ENCODE results near the gene CSMD2. TPM values are rescaled to one million over a fixed set of nuclear protein-coding genes. Genes with fewer than 3 reads are reported as not detected.

The CSMD2 gene
- total and polyA plus RNA-seq, 4 experiments from 2014 or later: not detected

GRCh38 chr1:33561576-33561975 is 603.5 kb downstream of the CSMD2 start:
- Mint-ChIP-seq H3K4me3 (no peak overlapping the region), H3K9me3 (peaks cover 0 to 5% (median under 1%) of the 10 kb centered on the region in 8 donors), H3K4me1 (no peaks in the 10 kb centered on the region), H3K36me3 (no peaks in the 10 kb centered on the region), H3K27ac (peak overlapping the region in 1 of 7 donors; percentile 12), H3K27me3 (peaks cover 8 to 14% of the 10 kb centered on the region in 2 donors)
- ChIA-PET CTCF (ENCODE audit: partially characterized antibody) (no interaction called here), POLR2A (ENCODE audit: partially characterized antibody) (no interaction called here)
- intact Hi-C loops (cut with micrococcal nuclease): no loop called here
- DNase-seq: no peak
- Histone ChIP-seq H3K4me1 (ENCODE audit: insufficient read depth, low read length) (no peaks in the 10 kb centered on the region), H3K4me3 (ENCODE audit: low read length in 2 of 2) (no peak overlapping the region), H3K9me3 (ENCODE audit: control insufficient read depth in 1 of 2, low read length in 2 of 2) (no peaks in the 10 kb centered on the region), H3K27ac (ENCODE audit: low read depth, low read length) (no peak overlapping the region), H3K27me3 (ENCODE audit: insufficient read depth, low read length) (no peaks in the 10 kb centered on the region), H3K36me3 (ENCODE audit: insufficient read depth, low read length) (no peaks in the 10 kb centered on the region)

- no peak for DNase-seq
- no peak overlapping the region for H3K4me3 Mint-ChIP-seq
- peak overlapping the region in 1 of 7 donors; percentile 79 for H3K27ac Mint-ChIP-seq
- H3K9me3 Mint-ChIP-seq: peaks cover 0 to 5% (median 0%) of the 10 kb centered on the region in 8 donors
- no peaks in the 10 kb centered on the region for H3K4me1 Mint-ChIP-seq
- H3K27me3 Mint-ChIP-seq: peaks cover 8 to 14% of the 10 kb centered on the region in 2 donors
- H3K27ac ChIP-seq (ENCODE audit: low read depth, low read length): no peak overlapping the region
- CTCF ChIA-PET (ENCODE audit: partially characterized antibody): no interaction called here
- H3K4me1 ChIP-seq (ENCODE audit: insufficient read depth, low read length): no peaks in the 10 kb centered on the region
- H3K36me3 Mint-ChIP-seq: no peaks in the 10 kb centered on the region
- H3K4me3 ChIP-seq (ENCODE audit: low read length in 2 of 2): no peak overlapping the region
- intact Hi-C loops (cut with micrococcal nuclease): no loop called here
- no peaks in the 10 kb centered on the region for H3K27me3 ChIP-seq (ENCODE audit: insufficient read depth, low read length)
- no peaks in the 10 kb centered on the region for H3K9me3 ChIP-seq (ENCODE audit: control insufficient read depth in 1 of 2, low read length in 2 of 2)
- H3K36me3 ChIP-seq (ENCODE audit: insufficient read depth, low read length): no peaks in the 10 kb centered on the region
- POLR2A ChIA-PET (ENCODE audit: partially characterized antibody): no interaction called here
Observed at GRCh38 chr1:33560680-33561079, 604.4 kb downstream of the CSMD2 start.

- Histone ChIP-seq H3K36me3 (ENCODE audit: insufficient read depth, low read length) (no peaks in the 10 kb centered on the region), H3K4me3 (ENCODE audit: low read length in 2 of 2) (no peak overlapping the region), H3K4me1 (ENCODE audit: insufficient read depth, low read length) (no peaks in the 10 kb centered on the region), H3K9me3 (ENCODE audit: control insufficient read depth in 1 of 2, low read length in 2 of 2) (no peaks in the 10 kb centered on the region), H3K27me3 (ENCODE audit: insufficient read depth, low read length) (no peaks in the 10 kb centered on the region), H3K27ac (ENCODE audit: low read depth, low read length) (no peak overlapping the region)
- Mint-ChIP-seq H3K4me1 (no peaks in the 10 kb centered on the region), H3K4me3 (no peak overlapping the region), H3K27ac (no peak overlapping the region), H3K9me3 (peaks cover 0 to 26% (median 10%) of the 10 kb centered on the region in 8 donors), H3K36me3 (no peaks in the 10 kb centered on the region), H3K27me3 (peaks cover 13 to 22% of the 10 kb centered on the region in 2 donors)
- intact Hi-C loops (cut with micrococcal nuclease): no loop called here
- ChIA-PET CTCF (ENCODE audit: partially characterized antibody) (no interaction called here), POLR2A (ENCODE audit: partially characterized antibody) (no interaction called here)
- DNase-seq: no peak
Observed at GRCh38 chr1:33548721-33549120, 616.3 kb downstream of the CSMD2 start.

GRCh38 chr1:33548319-33548718 is 616.7 kb downstream of the CSMD2 start:
- Histone ChIP-seq H3K4me1 (ENCODE audit: insufficient read depth, low read length) (no peaks in the 10 kb centered on the region), H3K4me3 (ENCODE audit: low read length in 2 of 2) (no peak overlapping the region), H3K27me3 (ENCODE audit: insufficient read depth, low read length) (no peaks in the 10 kb centered on the region), H3K27ac (ENCODE audit: low read depth, low read length) (no peak overlapping the region), H3K9me3 (ENCODE audit: control insufficient read depth in 1 of 2, low read length in 2 of 2) (no peaks in the 10 kb centered on the region), H3K36me3 (ENCODE audit: insufficient read depth, low read length) (no peaks in the 10 kb centered on the region)
- peaks cover 13 to 21% of the 10 kb centered on the region in 2 donors for H3K27me3 Mint-ChIP-seq
- no peaks in the 10 kb centered on the region for H3K36me3 Mint-ChIP-seq
- peaks cover 0 to 26% (median 10%) of the 10 kb centered on the region in 8 donors for H3K9me3 Mint-ChIP-seq
- POLR2A ChIA-PET (ENCODE audit: partially characterized antibody): no interaction called here
- DNase-seq: no peak
- intact Hi-C loops (cut with micrococcal nuclease): no loop called here
- no peak overlapping the region for H3K4me3 Mint-ChIP-seq
- no peak overlapping the region for H3K27ac Mint-ChIP-seq
- CTCF ChIA-PET (ENCODE audit: partially characterized antibody): no interaction called here
- H3K4me1 Mint-ChIP-seq: no peaks in the 10 kb centered on the region

- H3K36me3 Mint-ChIP-seq: no peaks in the 10 kb centered on the region
- no peak for DNase-seq
- intact Hi-C loops (cut with micrococcal nuclease): no loop called here
- Histone ChIP-seq H3K27me3 (ENCODE audit: insufficient read depth, low read length) (no peaks in the 10 kb centered on the region), H3K27ac (ENCODE audit: low read depth, low read length) (no peak overlapping the region), H3K36me3 (ENCODE audit: insufficient read depth, low read length) (no peaks in the 10 kb centered on the region), H3K4me1 (ENCODE audit: insufficient read depth, low read length) (no peaks in the 10 kb centered on the region), H3K9me3 (ENCODE audit: control insufficient read depth in 1 of 2, low read length in 2 of 2) (no peaks in the 10 kb centered on the region), H3K4me3 (ENCODE audit: low read length in 2 of 2) (no peak overlapping the region)
- peaks cover 0 to 26% (median 10%) of the 10 kb centered on the region in 8 donors for H3K9me3 Mint-ChIP-seq
- CTCF ChIA-PET (ENCODE audit: partially characterized antibody): no interaction called here
- no peak overlapping the region for H3K27ac Mint-ChIP-seq
- no peak overlapping the region for H3K4me3 Mint-ChIP-seq
- H3K27me3 Mint-ChIP-seq: peaks cover 13 to 21% of the 10 kb centered on the region in 2 donors
- POLR2A ChIA-PET (ENCODE audit: partially characterized antibody): no interaction called here
- H3K4me1 Mint-ChIP-seq: no peaks in the 10 kb centered on the region
Observed at GRCh38 chr1:33547576-33547975, 617.5 kb downstream of the CSMD2 start.

GRCh38 chr1:33541966-33542365 is 623.1 kb downstream of the CSMD2 start:
- intact Hi-C loops (cut with micrococcal nuclease): no loop called here
- no peak for DNase-seq
- H3K27ac Mint-ChIP-seq: no peak overlapping the region

GRCh38 chr1:33537885-33538284 is 627.1 kb downstream of the CSMD2 start:
- no peaks in the 10 kb centered on the region for H3K36me3 ChIP-seq (ENCODE audit: insufficient read depth, low read length)
- intact Hi-C loops (cut with micrococcal nuclease): no loop called here
- no peaks in the 10 kb centered on the region for H3K4me1 ChIP-seq (ENCODE audit: insufficient read depth, low read length)
- no peak for DNase-seq
- ChIA-PET CTCF (ENCODE audit: partially characterized antibody) (no interaction called here), POLR2A (ENCODE audit: partially characterized antibody) (no interaction called here)
- H3K9me3 ChIP-seq (ENCODE audit: control insufficient read depth in 1 of 2, low read length in 2 of 2): no peaks in the 10 kb centered on the region
- H3K27me3 Mint-ChIP-seq: peaks cover 4 to 6% of the 10 kb centered on the region in 2 donors
- peaks cover 0 to 5% (median 0%) of the 10 kb centered on the region in 8 donors for H3K9me3 Mint-ChIP-seq
- H3K4me3 Mint-ChIP-seq: no peak overlapping the region
- no peaks in the 10 kb centered on the region for H3K27me3 ChIP-seq (ENCODE audit: insufficient read depth, low read length)
- no peaks in the 10 kb centered on the region for H3K4me1 Mint-ChIP-seq
- H3K27ac Mint-ChIP-seq: no peak overlapping the region
- H3K27ac ChIP-seq (ENCODE audit: low read depth, low read length): no peak overlapping the region
- H3K36me3 Mint-ChIP-seq: no peaks in the 10 kb centered on the region
- no peak overlapping the region for H3K4me3 ChIP-seq (ENCODE audit: low read length in 2 of 2)

More at GRCh38 chr1:33541966-33542365, 623.1 kb downstream of the CSMD2 start:
- CTCF ChIA-PET (ENCODE audit: partially characterized antibody): no interaction called here
- H3K36me3 ChIP-seq (ENCODE audit: insufficient read depth, low read length): no peaks in the 10 kb centered on the region
- Mint-ChIP-seq H3K36me3 (no peaks in the 10 kb centered on the region), H3K4me1 (no peaks in the 10 kb centered on the region), H3K9me3 (peaks cover 0 to under 1% (median 0%) of the 10 kb centered on the region in 8 donors), H3K27me3 (peaks cover 7 to 10% of the 10 kb centered on the region in 2 donors), H3K4me3 (no peak overlapping the region)
- H3K27me3 ChIP-seq (ENCODE audit: insufficient read depth, low read length): no peaks in the 10 kb centered on the region
- POLR2A ChIA-PET (ENCODE audit: partially characterized antibody): no interaction called here
- no peak overlapping the region for H3K4me3 ChIP-seq (ENCODE audit: low read length in 2 of 2)
- H3K27ac ChIP-seq (ENCODE audit: low read depth, low read length): no peak overlapping the region
- no peaks in the 10 kb centered on the region for H3K9me3 ChIP-seq (ENCODE audit: control insufficient read depth in 1 of 2, low read length in 2 of 2)
- no peaks in the 10 kb centered on the region for H3K4me1 ChIP-seq (ENCODE audit: insufficient read depth, low read length)

GRCh38 chr1:33535334-33535733 is 629.7 kb downstream of the CSMD2 start:
- intact Hi-C loops (cut with micrococcal nuclease): no loop called here
- H3K36me3 ChIP-seq (ENCODE audit: insufficient read depth, low read length): no peaks in the 10 kb centered on the region
- no peak overlapping the region for H3K27ac Mint-ChIP-seq
- no peaks in the 10 kb centered on the region for H3K4me1 ChIP-seq (ENCODE audit: insufficient read depth, low read length)
- H3K9me3 ChIP-seq (ENCODE audit: control insufficient read depth in 1 of 2, low read length in 2 of 2): no peaks in the 10 kb centered on the region
- no peak overlapping the region for H3K4me3 Mint-ChIP-seq
- no peaks in the 10 kb centered on the region for H3K4me1 Mint-ChIP-seq
- peaks cover 0 to 5% (median 0%) of the 10 kb centered on the region in 8 donors for H3K9me3 Mint-ChIP-seq
- CTCF ChIA-PET (ENCODE audit: partially characterized antibody): no interaction called here
- DNase-seq: no peak
- POLR2A ChIA-PET (ENCODE audit: partially characterized antibody): no interaction called here
- no peak overlapping the region for H3K4me3 ChIP-seq (ENCODE audit: low read length in 2 of 2)
- no peak overlapping the region for H3K27ac ChIP-seq (ENCODE audit: low read depth, low read length)
- no peaks in the 10 kb centered on the region for H3K36me3 Mint-ChIP-seq
- H3K27me3 ChIP-seq (ENCODE audit: insufficient read depth, low read length): no peaks in the 10 kb centered on the region
- peaks cover 5 to 7% of the 10 kb centered on the region in 2 donors for H3K27me3 Mint-ChIP-seq
